LoVo (cell line): ENCODE data around the gene BIN1.

Experiments
- DNase-seq: peaks from one replicate; pipeline ENCODE4 v3.0.0-alpha.2; 2016; ENCODE audit warnings: low spot score

BIN1 gene

GRCh38 chr2:127090281-127091120 lies 16.5 kb downstream of the BIN1 start:
- no peak for DNase-seq

GRCh38 chr2:127089478-127090235 lies 17.3 kb downstream of the BIN1 start:
- DNase-seq = no peak

- no peak for DNase-seq
Measured at GRCh38 chr2:127088706-127089105, 18.2 kb downstream of the BIN1 start.

- DNase-seq = no peak
Measured at GRCh38 chr2:127087791-127088495, 19.0 kb downstream of the BIN1 start.

- no peak for DNase-seq
Measured at GRCh38 chr2:127086990-127087790, 19.8 kb downstream of the BIN1 start.

- no peak for DNase-seq
Measured at GRCh38 chr2:127085317-127085681, 21.7 kb downstream of the BIN1 start.

GRCh38 chr2:127084611-127085316 lies 22.2 kb downstream of the BIN1 start:
- DNase-seq = no peak

- DNase-seq = no peak
Measured at GRCh38 chr2:127083819-127084503, 23.0 kb downstream of the BIN1 start.

- DNase-seq = no peak
Measured at GRCh38 chr2:127082974-127083373, 24.0 kb downstream of the BIN1 start.

GRCh38 chr2:127081826-127082633 lies 24.9 kb downstream of the BIN1 start:
- DNase-seq = no peak

GRCh38 chr2:127080938-127081755 lies 25.8 kb downstream of the BIN1 start:
- DNase-seq = no peak

GRCh38 chr2:127080226-127080937 lies 26.6 kb downstream of the BIN1 start:
- no peak for DNase-seq

GRCh38 chr2:127079358-127079920 lies 27.5 kb downstream of the BIN1 start:
- no peak for DNase-seq

GRCh38 chr2:127078666-127079270 lies 28.2 kb downstream of the BIN1 start:
- no peak for DNase-seq

- no peak for DNase-seq
Measured at GRCh38 chr2:127078028-127078427, 28.9 kb downstream of the BIN1 start.

- no peak for DNase-seq
Measured at GRCh38 chr2:127076924-127077323, 30.0 kb downstream of the BIN1 start.

GRCh38 chr2:127076290-127076689 lies 30.7 kb downstream of the BIN1 start:
- no peak for DNase-seq
